Fibroblast of the aortic adventitia (primary cell): Measurements from ENCODE around the gene KCTD15. TPM values are rescaled to one million over a fixed set of nuclear protein-coding genes. Genes with fewer than 3 reads are reported as not detected.

Source experiments
- DNase-seq: peaks from one replicate; pipeline ENCODE4 v3.0.0-alpha.2; 2010; ENCODE audit warnings: low read depth
- H3K4me3 ChIP-seq: 2 replicates; pipeline ENCODE4 v1.5.1; 2011; ENCODE audit warnings: low read depth, mild to moderate bottlenecking, control low read depth, low read length, moderate library complexity
- CTCF ChIP-seq: IDR thresholded peaks from 2 replicates; pipeline ENCODE4 v1.5.1; 2011; ENCODE audit warnings: mild to moderate bottlenecking, low read length, control low read depth, inconsistent platforms; ENCODE audit not compliant: insufficient read depth
- total RNA-seq: library from RNA; depleted of rRNA; stranded (reverse); fragments of >200 nt; gene quantifications from 2 replicates; pipeline ENCODE4 v1.2.3, GENCODE V29; 2012; ENCODE audit warnings: low replicate concordance

The KCTD15 gene
- total RNA-seq, 1 donor, result 13.3 TPM

- no peak for DNase-seq
- no peak overlapping the region for H3K4me3 ChIP-seq
- no peak for TF ChIP-seq CTCF
These were observed 45.3 kb upstream of the KCTD15 start for GRCh38 chr19:33751436-33751770.

- DNase-seq, result no peak
- no peak overlapping the region for H3K4me3 ChIP-seq
- TF ChIP-seq CTCF, result no peak
These were observed 44.5 kb upstream of the KCTD15 start for GRCh38 chr19:33752018-33752800.

- H3K4me3 ChIP-seq, result no peak overlapping the region
- TF ChIP-seq CTCF, result no peak
- no peak for DNase-seq
These were observed 43.7 kb upstream of the KCTD15 start for GRCh38 chr19:33752945-33753344.

- H3K4me3 ChIP-seq, result no peak overlapping the region
- no peak for DNase-seq
- TF ChIP-seq CTCF, result no peak
These were observed 42.3 kb upstream of the KCTD15 start for GRCh38 chr19:33754361-33754760.

GRCh38 chr19:33755099-33756035 lies 41.3 kb upstream of the KCTD15 start:
- no peak for TF ChIP-seq CTCF
- no peak for DNase-seq
- H3K4me3 ChIP-seq, result no peak overlapping the region

- no peak overlapping the region for H3K4me3 ChIP-seq
- no peak for DNase-seq
- no peak for TF ChIP-seq CTCF
These were observed 40.5 kb upstream of the KCTD15 start for GRCh38 chr19:33756177-33756576.
